Mesenchymal stem cell (in vitro differentiated cells and primary cell): ENCODE measurements around the gene NIPBL.
A peak's percentile ranks its signal among the peaks of the same experiment; 100 is the strongest.

Experiments used
- DNase-seq: peaks from one replicate; pipeline ENCODE4 v3.0.0-alpha.2; 2013
- H2AFZ ChIP-seq: one replicate; pipeline ENCODE4 v1.6.1; 2013; ENCODE audit warnings: low read depth, mild to moderate bottlenecking, control low read depth, inconsistent platforms, low read length, moderate library complexity
- H2AK5ac ChIP-seq: 2 replicates; pipeline ENCODE4 v1.6.1; 2013; ENCODE audit warnings: low read length, moderate library complexity, mild to moderate bottlenecking, inconsistent platforms; ENCODE audit not compliant: severe bottlenecking
- H2BK120ac ChIP-seq: one replicate; pipeline ENCODE4 v1.6.1; 2013; ENCODE audit warnings: low read depth, mild to moderate bottlenecking, inconsistent platforms, low read length, moderate library complexity
- H2BK12ac ChIP-seq, 2 experiments: one replicate each; pipeline ENCODE4 v1.6.1; 2013; ENCODE audit warnings: inconsistent platforms in 2 of 2, low read length in 2 of 2, mild to moderate bottlenecking in 2 of 2, moderate library complexity in 2 of 2, control low read depth in 1 of 2
- H2BK15ac ChIP-seq: one replicate; pipeline ENCODE4 v1.6.1; 2013; ENCODE audit warnings: mild to moderate bottlenecking, low read depth, inconsistent platforms; ENCODE audit not compliant: poor library complexity, severe bottlenecking
- H2BK5ac ChIP-seq: 2 replicates; pipeline ENCODE4 v1.6.1; 2013; ENCODE audit warnings: low read depth, mild to moderate bottlenecking, low read length, control low read depth, inconsistent platforms; ENCODE audit not compliant: poor library complexity, severe bottlenecking
- H3K14ac ChIP-seq, 2 experiments: one replicate each; pipeline ENCODE4 v1.6.1; 2013; ENCODE audit warnings: inconsistent platforms in 2 of 2, low read length in 2 of 2, control low read depth in 1 of 2, mild to moderate bottlenecking in 1 of 2, moderate library complexity in 1 of 2
- H3K18ac ChIP-seq, 2 experiments: one replicate each; pipeline ENCODE4 v1.6.1; 2013; ENCODE audit warnings: inconsistent platforms in 2 of 2, low read length in 2 of 2, control low read depth in 1 of 2, low read depth in 1 of 2, mild to moderate bottlenecking in 1 of 2
- H3K23ac ChIP-seq, 2 experiments: one replicate each; pipeline ENCODE4 v1.6.1; 2013; ENCODE audit warnings: inconsistent platforms in 2 of 2, low read length in 2 of 2, mild to moderate bottlenecking in 2 of 2, moderate library complexity in 2 of 2, control low read depth in 1 of 2
- H3K27ac ChIP-seq: 2 replicates; pipeline ENCODE4 v1.5.1; 2013; ENCODE audit warnings: mild to moderate bottlenecking, moderate library complexity, low read length, control low read depth, inconsistent platforms; ENCODE audit not compliant: poor library complexity, severe bottlenecking
- H3K27me3 ChIP-seq, 2 experiments: 2 replicates each; pipeline versions ENCODE4 v1.6.1 to v1.7.0; 2013; ENCODE audit warnings: low read length in 2 of 2, mild to moderate bottlenecking in 2 of 2, moderate library complexity in 2 of 2, control low read depth in 1 of 2, inconsistent platforms in 1 of 2; ENCODE audit not compliant: control insufficient read depth in 1 of 2, insufficient read depth in 1 of 2
- H3K36me3 ChIP-seq, 2 experiments: 2 replicates each; pipeline versions ENCODE4 v1.6.1 to v1.7.0; 2013; ENCODE audit warnings: low read length in 2 of 2, control low read depth in 1 of 2, inconsistent platforms in 1 of 2, low read depth in 1 of 2, mild to moderate bottlenecking in 1 of 2; ENCODE audit not compliant: insufficient read depth in 2 of 2, control insufficient read depth in 1 of 2
- H3K4ac ChIP-seq, 2 experiments: one replicate each; pipeline ENCODE4 v1.6.1; 2013; ENCODE audit warnings: inconsistent platforms in 2 of 2, low read length in 2 of 2, mild to moderate bottlenecking in 2 of 2, moderate library complexity in 2 of 2, control low read depth in 1 of 2, low read depth in 1 of 2
- H3K4me1 ChIP-seq: 2 replicates; pipeline ENCODE4 v1.6.1; 2013; ENCODE audit warnings: low read depth, low read length, control low read depth; ENCODE audit not compliant: control insufficient read depth, insufficient read depth
- H3K4me2 ChIP-seq: 2 replicates; pipeline ENCODE4 v1.6.1; 2013; ENCODE audit warnings: low read length, mild to moderate bottlenecking, inconsistent platforms; ENCODE audit not compliant: poor library complexity, severe bottlenecking
- H3K4me3 ChIP-seq, 2 experiments: 2 replicates each; pipeline versions ENCODE4 v1.5.1 to v1.7.0; 2013; ENCODE audit warnings: low read length in 2 of 2, mild to moderate bottlenecking in 2 of 2, control low read depth in 1 of 2, low read depth in 1 of 2; ENCODE audit not compliant: insufficient read depth in 1 of 2
- H3K79me1 ChIP-seq: replicated peaks from 2 replicates; pipeline ENCODE4 v1.6.1; 2013; ENCODE audit warnings: mild to moderate bottlenecking, control low read depth, low read length, inconsistent platforms; ENCODE audit not compliant: poor library complexity, severe bottlenecking
- H3K9ac ChIP-seq: 2 replicates; pipeline ENCODE4 v1.7.0; 2013; ENCODE audit warnings: mild to moderate bottlenecking, low read length, moderate library complexity
- H3K9me3 ChIP-seq: 2 replicates; pipeline ENCODE4 v1.7.0; 2013; ENCODE audit warnings: mild to moderate bottlenecking, low read length; ENCODE audit not compliant: control insufficient read depth
- H4K8ac ChIP-seq: one replicate; pipeline ENCODE4 v1.6.1; 2013; ENCODE audit warnings: inconsistent platforms, mild to moderate bottlenecking, low read length, moderate library complexity
- H4K91ac ChIP-seq: one replicate; pipeline ENCODE4 v1.6.1; 2013; ENCODE audit warnings: mild to moderate bottlenecking, low read length, inconsistent platforms
- WGBS: methylation state at CpG from one replicate; pipeline ENCODE4 v1.1.7; 2013; ENCODE audit warnings: mixed read lengths; 5-methylcytosine and 5-hydroxymethylcytosine counted together

The NIPBL gene

DNA sequence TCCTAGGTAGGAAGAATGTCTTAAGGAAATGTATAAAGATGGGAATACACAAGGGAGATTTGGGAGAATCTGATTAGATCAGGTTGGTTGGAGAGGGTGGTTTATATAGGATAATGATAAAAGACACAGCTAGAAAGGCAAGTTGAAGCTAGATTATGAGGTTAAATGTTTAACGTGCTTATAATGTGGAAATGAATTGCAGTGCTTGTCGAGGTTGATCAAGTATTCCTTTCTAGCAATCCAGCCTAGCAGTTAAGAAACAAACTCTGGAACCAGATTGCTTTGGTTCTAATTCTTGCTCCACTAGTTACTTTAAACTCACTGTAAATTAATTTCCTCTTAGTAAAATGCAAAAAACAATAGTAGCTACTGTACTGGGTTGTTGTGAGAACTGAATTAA, 76.5 kb downstream of the NIPBL start:
- H2AFZ ChIP-seq = no peak overlapping the region

DNA sequence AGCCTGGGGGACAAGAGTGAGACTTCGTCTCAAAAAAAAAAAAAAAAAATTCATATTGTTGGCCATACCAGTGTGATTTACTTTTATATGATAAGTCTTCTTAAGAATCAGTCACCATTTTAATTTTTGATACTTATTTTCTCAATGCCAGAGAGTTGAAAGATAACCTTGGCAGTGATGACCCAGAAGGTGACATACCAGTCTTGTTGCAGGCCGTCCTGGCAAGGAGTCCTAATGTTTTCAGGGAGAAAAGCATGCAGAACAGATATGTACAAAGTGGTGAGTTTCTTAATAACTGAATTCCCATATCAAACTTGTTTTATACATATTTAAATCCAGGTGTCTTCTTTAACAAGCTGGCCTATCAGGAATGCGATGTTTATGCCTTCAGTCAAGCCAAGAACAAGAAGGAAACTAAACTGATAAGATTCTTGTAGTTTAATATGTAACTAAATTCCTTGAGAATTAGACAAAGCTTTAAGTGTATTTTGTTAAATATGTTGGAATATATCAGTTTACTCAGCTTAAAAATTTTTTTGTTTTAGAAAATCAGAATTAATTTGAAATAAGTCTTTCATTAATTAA, 81.5 kb downstream of the NIPBL start:
- no peak overlapping the region for H2BK5ac ChIP-seq
- no peak overlapping the region for H4K8ac ChIP-seq
- peaks cover 4% of the 10 kb centered on the region for H3K4me1 ChIP-seq
- no peak overlapping the region for H3K23ac ChIP-seq
- H2AFZ ChIP-seq = no peak overlapping the region
- no peaks in the 10 kb centered on the region for H3K9me3 ChIP-seq
- peaks cover 7% of the 10 kb centered on the region for H3K79me1 ChIP-seq
- no peaks in the 10 kb centered on the region for H3K27me3 ChIP-seq
- H3K18ac ChIP-seq = no peak overlapping the region
- no peak overlapping the region for H3K9ac ChIP-seq
- 100% methylated on average over 1 of the region's 3 CpGs for WGBS
- H2BK120ac ChIP-seq = no peak overlapping the region
- H3K4me3 ChIP-seq = no peak overlapping the region
- DNase-seq = no peak
- H3K4me2 ChIP-seq = no peak overlapping the region
- no peak overlapping the region for H2BK12ac ChIP-seq
- H3K14ac ChIP-seq = no peak overlapping the region
- H2AK5ac ChIP-seq = peak overlapping the region; percentile 75
- no peak overlapping the region for H4K91ac ChIP-seq
- no peak overlapping the region for H3K4ac ChIP-seq
- peaks cover 0 to 57% of the 10 kb centered on the region in 2 experiments for H3K36me3 ChIP-seq
- H2BK15ac ChIP-seq = no peak overlapping the region
- H3K27ac ChIP-seq = peak overlapping the region; percentile 45

More for the DNA sequence above, 76.5 kb downstream of the NIPBL start:
- Histone ChIP-seq H3K4me1 (peaks cover 1% of the 10 kb centered on the region), H3K4me3 (no peak overlapping the region), H3K23ac (no peak overlapping the region), H3K79me1 (peaks cover 3% of the 10 kb centered on the region), H3K14ac (no peak overlapping the region), H2BK5ac (no peak overlapping the region), H3K4ac (no peak overlapping the region), H3K9me3 (no peaks in the 10 kb centered on the region), H3K27ac (no peak overlapping the region), H3K27me3 (no peaks in the 10 kb centered on the region), H2BK15ac (no peak overlapping the region), H2AK5ac (no peak overlapping the region), H2BK120ac (no peak overlapping the region), H3K4me2 (no peak overlapping the region), H4K8ac (no peak overlapping the region), H3K36me3 (peaks cover 0 to 20% of the 10 kb centered on the region in 2 experiments), H2BK12ac (no peak overlapping the region), H3K9ac (no peak overlapping the region), H3K18ac (no peak overlapping the region), H4K91ac (no peak overlapping the region)
- DNase-seq = no peak
- WGBS = 100% methylated on average over 2 of the region's 2 CpGs

DNA sequence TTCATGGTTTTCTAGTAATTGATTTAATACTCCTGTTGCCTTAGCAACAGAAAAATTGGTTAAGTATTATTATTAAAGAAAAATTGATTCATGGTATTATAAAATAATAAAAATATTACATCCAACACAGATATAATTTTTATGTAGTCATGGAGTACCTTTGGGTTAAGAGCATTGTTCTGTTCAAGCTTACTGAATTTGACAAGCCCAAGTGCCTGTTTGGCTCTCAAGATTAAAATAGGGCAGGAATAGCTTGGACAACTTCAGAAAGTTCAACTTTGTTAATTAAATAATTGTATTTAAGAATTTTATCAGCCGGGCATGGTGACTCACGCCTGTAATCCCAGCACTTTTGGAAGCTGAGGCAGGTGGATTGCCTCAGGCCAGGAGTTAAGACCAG, 82.0 kb downstream of the NIPBL start:
- Histone ChIP-seq H3K23ac (no peak overlapping the region), H2BK15ac (no peak overlapping the region), H3K14ac (no peak overlapping the region), H3K9ac (no peak overlapping the region), H2BK12ac (no peak overlapping the region), H3K4me3 (no peak overlapping the region), H3K27me3 (no peaks in the 10 kb centered on the region), H2BK120ac (no peak overlapping the region), H2BK5ac (no peak overlapping the region), H3K79me1 (peaks cover 7% of the 10 kb centered on the region), H3K18ac (no peak overlapping the region), H3K4me1 (peaks cover 8% of the 10 kb centered on the region), H3K9me3 (no peaks in the 10 kb centered on the region), H3K4ac (no peak overlapping the region), H2AFZ (no peak overlapping the region), H4K8ac (no peak overlapping the region), H4K91ac (no peak overlapping the region), H2AK5ac (no peak overlapping the region), H3K4me2 (no peak overlapping the region), H3K27ac (no peak overlapping the region), H3K36me3 (peaks cover 0 to 60% of the 10 kb centered on the region in 2 experiments)
- DNase-seq = no peak
- WGBS = 100% methylated on average over 2 of the region's 2 CpGs

DNA sequence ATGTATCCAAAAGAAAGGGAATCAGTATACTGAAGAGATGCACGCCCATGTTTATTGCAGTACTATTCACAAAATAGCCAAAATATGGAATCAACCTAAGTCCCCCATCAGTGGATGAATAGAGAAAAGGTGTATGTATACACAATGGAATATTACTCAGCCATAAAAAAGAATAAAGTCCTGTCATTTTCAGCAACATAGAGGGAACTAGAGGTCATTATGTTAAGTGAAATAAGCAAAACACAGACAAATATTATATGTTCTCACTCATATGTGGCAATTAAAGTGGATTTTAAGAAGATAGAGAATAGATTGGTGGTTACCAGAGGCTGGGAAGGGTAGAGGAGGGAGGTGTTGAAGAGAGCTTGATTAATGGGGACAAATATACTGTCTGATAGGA, 88.6 kb downstream of the NIPBL start:
- H2BK120ac ChIP-seq = no peak overlapping the region
- H4K91ac ChIP-seq = no peak overlapping the region
- H3K23ac ChIP-seq = no peak overlapping the region
- peaks cover 5% of the 10 kb centered on the region for H3K79me1 ChIP-seq
- no peak overlapping the region for H3K14ac ChIP-seq
- H3K18ac ChIP-seq = no peak overlapping the region
- no peak overlapping the region for H2AFZ ChIP-seq
- H3K4me1 ChIP-seq = peaks cover 3% of the 10 kb centered on the region
- no peak overlapping the region for H3K4me2 ChIP-seq
- no peak for DNase-seq
- WGBS = no CpG with 5 or more reads among the region's 1 CpG
- no peaks in the 10 kb centered on the region for H3K27me3 ChIP-seq
- H3K4ac ChIP-seq = no peak overlapping the region
- no peak overlapping the region for H3K4me3 ChIP-seq
- H2BK12ac ChIP-seq = no peak overlapping the region
- H2BK5ac ChIP-seq = no peak overlapping the region
- no peaks in the 10 kb centered on the region for H3K9me3 ChIP-seq
- H2AK5ac ChIP-seq = no peak overlapping the region
- no peak overlapping the region for H3K27ac ChIP-seq
- no peak overlapping the region for H2BK15ac ChIP-seq
- no peak overlapping the region for H4K8ac ChIP-seq
- peaks cover 0 to 83% of the 10 kb centered on the region in 2 experiments for H3K36me3 ChIP-seq
- no peak overlapping the region for H3K9ac ChIP-seq
